Measurements from ENCODE around the gene SLC22A4. TPM values are rescaled to one million over a fixed set of nuclear protein-coding genes. Genes with fewer than 3 reads are reported as not detected.

The SLC22A4 gene
- total RNA-seq, 1 donor from 2014 or later = 0.48 TPM

- Mint-ChIP-seq H3K36me3 (ENCODE audit: insufficient read depth) (no peaks in the 10 kb centered on the region), H3K9me3 (ENCODE audit: low read depth) (no peaks in the 10 kb centered on the region), H3K27ac (no peak overlapping the region), H3K27me3 (peaks cover 3% of the 10 kb centered on the region), H3K4me1 (ENCODE audit: low read depth) (peaks cover 12% of the 10 kb centered on the region), H3K4me3 (ENCODE audit: low read depth) (no peak overlapping the region)
- TF ChIP-seq CTCF (IDR thresholded peaks at IDR 0.05; ENCODE audit: unreplicated experiment) = no peak
- DNase-seq (ENCODE audit: low spot score, unreplicated experiment) = no peak
Measured at GRCh38 chr5:132253008-132253441, 41.2 kb upstream of the SLC22A4 start.

GRCh38 chr5:132253452-132254320 lies 40.5 kb upstream of the SLC22A4 start:
- no peak for DNase-seq (ENCODE audit: low spot score, unreplicated experiment)
- no peaks in the 10 kb centered on the region for H3K9me3 Mint-ChIP-seq (ENCODE audit: low read depth)
- H3K4me1 Mint-ChIP-seq (ENCODE audit: low read depth) = peaks cover 12% of the 10 kb centered on the region
- TF ChIP-seq CTCF (IDR thresholded peaks at IDR 0.05; ENCODE audit: unreplicated experiment) = no peak
- H3K4me3 Mint-ChIP-seq (ENCODE audit: low read depth) = no peak overlapping the region
- peaks cover 3% of the 10 kb centered on the region for H3K27me3 Mint-ChIP-seq
- no peak overlapping the region for H3K27ac Mint-ChIP-seq
- H3K36me3 Mint-ChIP-seq (ENCODE audit: insufficient read depth) = no peaks in the 10 kb centered on the region

- no peak for TF ChIP-seq CTCF (IDR thresholded peaks at IDR 0.05; ENCODE audit: unreplicated experiment)
- H3K9me3 Mint-ChIP-seq (ENCODE audit: low read depth) = no peaks in the 10 kb centered on the region
- no peak for DNase-seq (ENCODE audit: low spot score, unreplicated experiment)
- peaks cover 3% of the 10 kb centered on the region for H3K27me3 Mint-ChIP-seq
- peaks cover 14% of the 10 kb centered on the region for H3K4me1 Mint-ChIP-seq (ENCODE audit: low read depth)
- H3K27ac Mint-ChIP-seq = no peak overlapping the region
- no peak overlapping the region for H3K4me3 Mint-ChIP-seq (ENCODE audit: low read depth)
- H3K36me3 Mint-ChIP-seq (ENCODE audit: insufficient read depth) = no peaks in the 10 kb centered on the region
Measured at GRCh38 chr5:132254321-132254977, 39.7 kb upstream of the SLC22A4 start.

- Mint-ChIP-seq H3K27me3 (peaks cover 3% of the 10 kb centered on the region), H3K4me3 (ENCODE audit: low read depth) (peak overlapping the region; percentile 76), H3K9me3 (ENCODE audit: low read depth) (no peaks in the 10 kb centered on the region), H3K36me3 (ENCODE audit: insufficient read depth) (no peaks in the 10 kb centered on the region), H3K27ac (peak overlapping the region; percentile 79), H3K4me1 (ENCODE audit: low read depth) (peaks cover 14% of the 10 kb centered on the region)
- no peak for DNase-seq (ENCODE audit: low spot score, unreplicated experiment)
- TF ChIP-seq CTCF (IDR thresholded peaks at IDR 0.05; ENCODE audit: unreplicated experiment) = no peak
Measured at GRCh38 chr5:132256086-132256782, 38.0 kb upstream of the SLC22A4 start.

- peaks cover 3% of the 10 kb centered on the region for H3K27me3 Mint-ChIP-seq
Measured at GRCh38 chr5:132256783-132257130, 37.4 kb upstream of the SLC22A4 start.

More at GRCh38 chr5:132256783-132257130, 37.4 kb upstream of the SLC22A4 start:
- peaks cover 14% of the 10 kb centered on the region for H3K4me1 Mint-ChIP-seq (ENCODE audit: low read depth)
- no peaks in the 10 kb centered on the region for H3K9me3 Mint-ChIP-seq (ENCODE audit: low read depth)
- peak overlapping the region; percentile 79 for H3K27ac Mint-ChIP-seq
- DNase-seq (ENCODE audit: low spot score, unreplicated experiment) = no peak
- peaks cover 1% of the 10 kb centered on the region for H3K36me3 Mint-ChIP-seq (ENCODE audit: insufficient read depth)
- H3K4me3 Mint-ChIP-seq (ENCODE audit: low read depth) = peak overlapping the region; percentile 76
- TF ChIP-seq CTCF (IDR thresholded peaks at IDR 0.05; ENCODE audit: unreplicated experiment) = no peak

Measured in progenitor cell of endocrine pancreas (in vitro differentiated cells).